ENCODE data around the gene SLC38A4. TPM values are rescaled to one million over a fixed set of nuclear protein-coding genes. Genes with fewer than 3 reads are reported as not detected.

SLC38A4 gene
- total RNA-seq, 1 donor from 2014 or later: 2.5 TPM

- no peaks in the 10 kb centered on the region for H3K27me3 ChIP-seq
- no peaks in the 10 kb centered on the region for H3F3A ChIP-seq (ENCODE audit: low read depth)
- no peak overlapping the region for H3K4me3 ChIP-seq
- Mint-ChIP-seq H3K36me3 (no peaks in the 10 kb centered on the region), H3K4me1 (peaks cover 5% of the 10 kb centered on the region), H3K4me3 (no peak overlapping the region), H3K27me3 (ENCODE audit: insufficient read depth, low read depth) (no peaks in the 10 kb centered on the region), H3K9me3 (no peaks in the 10 kb centered on the region), H3K27ac (no peak overlapping the region)
- H4K20me1 ChIP-seq (ENCODE audit: low read depth): no peaks in the 10 kb centered on the region
- DNase-seq (ENCODE audit: low spot score): no peak
- H3K4me2 ChIP-seq: no peak overlapping the region
- TF ChIP-seq CTCF (IDR thresholded peaks at IDR 0.05): no peak
- TF ChIP-seq EZH2phosphoT487 (IDR thresholded peaks at IDR 0.05): no peak
- no peak for TF ChIP-seq EZH2 (IDR thresholded peaks at IDR 0.05)
- peaks cover 10% of the 10 kb centered on the region for H3K4me1 ChIP-seq
- no peak overlapping the region for H2AFZ ChIP-seq (replicated peaks)
- no peaks in the 10 kb centered on the region for H3K36me3 ChIP-seq
- H3K9ac ChIP-seq: no peak overlapping the region
- no peaks in the 10 kb centered on the region for H3K9me3 ChIP-seq (ENCODE audit: low read depth)
- H3K27ac ChIP-seq: no peak overlapping the region
- H3K79me2 ChIP-seq (ENCODE audit: low read depth): no peaks in the 10 kb centered on the region
Observed at GRCh38 chr12:46814143-46814542, 11.7 kb downstream of the SLC38A4 start.

- Histone ChIP-seq H3K9ac (no peak overlapping the region), H4K20me1 (ENCODE audit: low read depth) (no peaks in the 10 kb centered on the region), H3K27ac (no peak overlapping the region), H3F3A (ENCODE audit: low read depth) (no peaks in the 10 kb centered on the region), H3K4me1 (peaks cover 10% of the 10 kb centered on the region), H3K9me3 (ENCODE audit: low read depth) (no peaks in the 10 kb centered on the region), H3K4me2 (no peak overlapping the region), H3K4me3 (no peak overlapping the region), H3K27me3 (no peaks in the 10 kb centered on the region), H3K79me2 (ENCODE audit: low read depth) (no peaks in the 10 kb centered on the region), H2AFZ (replicated peaks) (no peak overlapping the region), H3K36me3 (no peaks in the 10 kb centered on the region)
- TF ChIP-seq CTCF (IDR thresholded peaks at IDR 0.05) (no peak), EZH2 (IDR thresholded peaks at IDR 0.05) (no peak)
- H3K4me3 Mint-ChIP-seq: no peak overlapping the region
- DNase-seq (ENCODE audit: low spot score): no peak
- H3K27me3 Mint-ChIP-seq (ENCODE audit: insufficient read depth, low read depth): no peaks in the 10 kb centered on the region
- H3K4me1 Mint-ChIP-seq: peaks cover 5% of the 10 kb centered on the region
- no peak overlapping the region for H3K27ac Mint-ChIP-seq
- H3K36me3 Mint-ChIP-seq: no peaks in the 10 kb centered on the region
- H3K9me3 Mint-ChIP-seq: no peaks in the 10 kb centered on the region
Observed at GRCh38 chr12:46811185-46811584, 14.6 kb downstream of the SLC38A4 start.

- H3K4me3 ChIP-seq: no peak overlapping the region
- Mint-ChIP-seq H3K36me3 (no peaks in the 10 kb centered on the region), H3K4me3 (no peak overlapping the region), H3K9me3 (no peaks in the 10 kb centered on the region), H3K4me1 (peaks cover 5% of the 10 kb centered on the region), H3K27ac (no peak overlapping the region), H3K27me3 (ENCODE audit: insufficient read depth, low read depth) (no peaks in the 10 kb centered on the region)
- no peaks in the 10 kb centered on the region for H3K36me3 ChIP-seq
- peaks cover 10% of the 10 kb centered on the region for H3K4me1 ChIP-seq
- H4K20me1 ChIP-seq (ENCODE audit: low read depth): no peaks in the 10 kb centered on the region
- no peak overlapping the region for H3K9ac ChIP-seq
- no peak overlapping the region for H2AFZ ChIP-seq (replicated peaks)
- no peak overlapping the region for H3K27ac ChIP-seq
- no peaks in the 10 kb centered on the region for H3K27me3 ChIP-seq
- H3F3A ChIP-seq (ENCODE audit: low read depth): no peaks in the 10 kb centered on the region
- no peaks in the 10 kb centered on the region for H3K79me2 ChIP-seq (ENCODE audit: low read depth)
- no peak for DNase-seq (ENCODE audit: low spot score)
- no peak for TF ChIP-seq CTCF (IDR thresholded peaks at IDR 0.05)
- no peak for TF ChIP-seq EZH2 (IDR thresholded peaks at IDR 0.05)
- TF ChIP-seq EZH2phosphoT487 (IDR thresholded peaks at IDR 0.05): no peak
- no peaks in the 10 kb centered on the region for H3K9me3 ChIP-seq (ENCODE audit: low read depth)
- H3K4me2 ChIP-seq: no peak overlapping the region
Observed at GRCh38 chr12:46808955-46809697, 16.7 kb downstream of the SLC38A4 start.
